Stimulated activated CD4-positive, alpha-beta T cell treated with anti-CD3 and anti-CD28 coated beads, Interleukin-4, amount 100 ng/mL, for 24 hours (primary cell): ENCODE results near the gene CEP131.

Experiments used
- DNase-seq: peaks from one replicate; pipeline ENCODE4 v3.0.0-alpha.2; 2020

CEP131 gene

GRCh38 chr17:81197409-81197795 is 25.4 kb downstream of the CEP131 start:
- DNase-seq: no peak

- DNase-seq: no peak
Measured at GRCh38 chr17:81196505-81197408, 26.0 kb downstream of the CEP131 start.

- no peak for DNase-seq
Measured at GRCh38 chr17:81195941-81196495, 26.7 kb downstream of the CEP131 start.

- DNase-seq: no peak
Measured at GRCh38 chr17:81194941-81195901, 27.5 kb downstream of the CEP131 start.

- DNase-seq: no peak
Measured at GRCh38 chr17:81194225-81194760, 28.5 kb downstream of the CEP131 start.

GRCh38 chr17:81193470-81194224 is 29.1 kb downstream of the CEP131 start:
- DNase-seq: no peak

- no peak for DNase-seq
Measured at GRCh38 chr17:81193051-81193410, 29.7 kb downstream of the CEP131 start.

- no peak for DNase-seq
Measured at GRCh38 chr17:81192386-81193050, 30.2 kb downstream of the CEP131 start.

- DNase-seq: no peak
Measured at GRCh38 chr17:81191646-81192045, 31.1 kb downstream of the CEP131 start.

GRCh38 chr17:81191116-81191515 is 31.6 kb downstream of the CEP131 start:
- no peak for DNase-seq

GRCh38 chr17:81190591-81190990 is 32.2 kb downstream of the CEP131 start:
- no peak for DNase-seq

- no peak for DNase-seq
Measured at GRCh38 chr17:81189670-81190530, 32.9 kb downstream of the CEP131 start.

- DNase-seq: no peak
Measured at GRCh38 chr17:81189016-81189415, 33.7 kb downstream of the CEP131 start.

GRCh38 chr17:81188491-81188840 is 34.3 kb downstream of the CEP131 start:
- no peak for DNase-seq

GRCh38 chr17:81187586-81188490 is 34.9 kb downstream of the CEP131 start:
- DNase-seq: no peak

GRCh38 chr17:81187120-81187519 is 35.6 kb downstream of the CEP131 start:
- no peak for DNase-seq

GRCh38 chr17:81186203-81186602 is 36.6 kb downstream of the CEP131 start:
- no peak for DNase-seq

- DNase-seq: no peak
Measured at GRCh38 chr17:81184555-81184954, 38.2 kb downstream of the CEP131 start.

- no peak for DNase-seq
Measured at GRCh38 chr17:81183807-81184206, 39.0 kb downstream of the CEP131 start.

GRCh38 chr17:81183316-81183715 is 39.4 kb downstream of the CEP131 start:
- no peak for DNase-seq
